Activated CD4-positive, alpha-beta T cell treated with anti-CD3 and anti-CD28 coated beads, Interleukin-10, Interleukin-2, amounts not matched to agents 100 ng/mL and 50 ng/mL, durations not matched to agents 16 hours and 8 hours (primary cell): ENCODE results near the gene CCDC142.
"Not testable (repeated sequence)": the region's sequence is repeated elsewhere in the genome, so short reads cannot be mapped to it uniquely, and the experiment has no call there.

Experiments used
- DNase-seq: peaks from one replicate; pipeline ENCODE4 v3.0.0-alpha.2; 2020

CCDC142 gene

DNA sequence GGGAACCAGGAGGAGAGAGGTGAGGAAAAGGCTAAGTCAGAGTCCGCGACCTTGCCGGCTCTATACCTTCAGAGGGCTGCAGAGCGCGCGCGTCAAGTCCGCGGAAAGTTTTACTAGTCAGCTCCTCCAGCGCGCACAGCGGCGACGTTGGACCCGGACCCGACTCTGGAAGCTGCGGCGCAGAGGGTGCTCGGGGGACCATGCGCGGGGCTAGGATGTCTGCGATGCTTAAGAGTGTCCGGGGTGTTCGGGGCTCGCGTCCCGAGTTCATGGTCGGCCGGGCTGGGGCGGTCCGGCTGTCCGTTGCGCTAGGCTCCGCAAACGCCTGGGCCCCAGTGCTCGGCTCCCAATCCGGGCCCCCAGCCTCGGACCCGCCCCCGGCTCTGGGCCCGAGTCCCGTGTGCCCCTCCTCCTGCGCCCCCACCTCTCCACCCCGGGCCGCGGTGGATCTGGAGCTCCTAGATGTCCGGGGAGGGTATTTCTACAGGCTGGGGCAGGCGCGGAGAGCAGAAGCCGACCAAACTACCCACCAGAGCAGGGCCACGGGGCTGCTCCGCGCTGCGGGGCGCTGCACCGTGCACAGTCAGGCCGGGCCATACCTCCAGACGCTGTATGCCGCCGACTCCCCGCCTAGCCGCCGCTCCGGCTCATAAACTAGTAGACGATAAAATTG is 16.6 kb upstream of the CCDC142 start, which contains the start of gene LBX2:
TSS of gene LBX2 (minus strand) at position 337 of the 673 bp plus-strand sequence. CDS start at position 271, 66 bp downstream.
- DNase-seq: peak; percentile 46

DNA sequence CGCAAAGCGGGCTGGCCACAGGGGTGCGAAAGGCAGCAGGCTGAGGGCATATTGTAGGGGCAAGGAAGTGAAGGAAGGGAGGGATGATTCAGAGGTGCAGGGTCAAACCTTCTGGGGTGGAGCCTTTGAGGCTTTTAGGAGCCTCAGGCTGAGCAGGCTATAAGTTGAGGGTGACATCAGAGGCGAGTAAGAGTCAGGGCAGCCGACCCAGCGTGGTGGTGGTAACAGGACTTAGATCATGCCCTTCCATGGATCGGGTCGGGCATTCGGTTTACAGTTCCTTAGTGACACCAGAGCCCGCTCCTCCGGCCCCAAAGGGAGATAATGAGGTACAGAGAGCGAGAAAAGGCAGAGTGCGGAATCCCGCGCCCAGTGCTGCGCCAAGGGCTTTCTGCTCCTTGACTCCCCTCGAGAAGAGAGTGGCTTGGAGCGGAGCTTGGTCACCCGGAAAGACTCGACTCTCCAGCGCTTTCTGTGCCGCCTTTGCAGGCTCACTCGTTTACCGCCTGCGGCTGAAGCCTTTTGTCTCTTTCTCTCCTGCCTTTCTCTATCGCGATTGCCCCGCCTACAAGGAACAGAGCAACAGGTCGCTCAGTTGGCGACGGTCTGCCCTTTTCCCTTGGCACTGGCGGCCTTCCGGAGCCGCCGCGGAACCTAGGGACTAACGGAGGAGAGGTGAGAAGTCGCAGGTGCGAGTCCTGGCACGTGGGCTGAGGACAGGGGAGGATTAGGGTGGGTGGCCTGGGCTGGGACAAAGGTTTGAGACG is 15.9 kb upstream of the CCDC142 start:
- DNase-seq: peak; percentile 70

DNA sequence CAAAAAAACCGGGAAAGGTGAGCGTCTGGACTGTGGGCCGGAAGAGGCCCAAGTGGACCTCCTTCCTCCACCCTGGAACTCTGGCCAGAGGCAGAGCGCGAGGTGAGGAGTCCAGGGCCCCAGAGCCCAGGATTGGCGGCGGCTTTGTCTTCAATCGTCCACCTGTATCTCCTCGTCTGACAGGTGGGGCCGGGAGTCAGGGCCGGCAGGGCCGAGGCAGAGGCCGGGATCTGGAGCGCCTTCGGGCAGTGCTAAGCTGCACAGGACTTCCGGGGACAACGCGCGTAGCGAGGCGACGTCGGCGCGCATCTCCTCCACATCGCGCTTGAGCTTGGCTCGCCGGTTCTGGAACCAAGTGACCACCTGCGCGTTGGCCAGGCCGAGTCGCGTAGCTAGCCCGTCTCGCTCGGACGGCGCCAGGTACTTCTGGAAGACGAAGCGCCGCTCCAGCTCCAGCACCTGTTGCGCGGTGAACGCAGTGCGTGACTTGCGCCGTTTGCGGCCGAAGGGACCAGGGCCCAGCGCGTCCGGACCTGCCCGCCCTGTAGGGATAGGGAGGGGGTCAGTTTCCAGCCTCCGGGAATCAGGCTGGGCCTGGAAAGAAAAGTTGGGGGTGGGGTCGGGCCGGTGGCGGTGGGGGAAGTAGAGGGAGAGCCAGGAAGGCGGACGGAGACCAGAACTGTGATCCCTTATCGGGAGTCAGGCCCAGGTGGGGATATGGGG is 15.1 kb upstream of the CCDC142 start:
- DNase-seq: peak; percentile 31

DNA sequence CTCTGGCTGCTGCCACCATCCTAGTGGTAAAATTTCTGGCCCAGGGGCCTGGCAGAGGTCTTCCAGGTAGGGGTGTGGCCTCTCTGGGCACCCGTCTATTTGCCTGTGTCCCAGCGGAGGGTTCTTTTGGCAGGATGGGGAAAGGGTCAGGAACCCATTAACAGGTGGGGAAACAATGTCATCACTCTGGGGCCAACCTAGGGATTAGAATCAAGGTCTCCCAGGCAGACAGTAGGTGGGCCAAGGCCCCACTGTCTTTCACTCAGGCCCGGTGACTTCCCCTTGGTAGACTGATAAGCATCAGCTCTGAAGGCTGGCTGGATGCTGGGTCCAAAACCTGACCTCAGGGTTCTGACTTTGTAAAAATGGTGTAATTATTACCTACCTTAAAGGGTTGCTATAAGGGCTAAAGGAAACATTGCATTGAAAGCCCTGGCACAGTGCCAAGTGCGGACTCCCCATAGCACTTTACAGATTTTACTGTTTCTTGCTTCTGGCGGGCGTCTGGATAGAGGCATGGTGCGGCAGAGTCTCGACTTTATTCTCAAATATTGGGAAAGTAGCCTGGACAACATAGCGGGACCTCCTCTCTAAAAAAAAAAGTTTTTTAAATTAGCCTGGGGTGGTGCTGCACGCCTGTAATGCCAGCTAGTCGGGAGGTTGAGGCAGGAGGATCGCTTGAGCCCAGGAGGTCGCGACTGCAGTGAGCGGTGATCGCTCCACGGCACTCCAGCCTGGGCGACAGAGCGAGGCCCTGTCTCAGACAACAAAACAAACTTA is 14.4 kb upstream of the CCDC142 start:
- DNase-seq: no peak

DNA sequence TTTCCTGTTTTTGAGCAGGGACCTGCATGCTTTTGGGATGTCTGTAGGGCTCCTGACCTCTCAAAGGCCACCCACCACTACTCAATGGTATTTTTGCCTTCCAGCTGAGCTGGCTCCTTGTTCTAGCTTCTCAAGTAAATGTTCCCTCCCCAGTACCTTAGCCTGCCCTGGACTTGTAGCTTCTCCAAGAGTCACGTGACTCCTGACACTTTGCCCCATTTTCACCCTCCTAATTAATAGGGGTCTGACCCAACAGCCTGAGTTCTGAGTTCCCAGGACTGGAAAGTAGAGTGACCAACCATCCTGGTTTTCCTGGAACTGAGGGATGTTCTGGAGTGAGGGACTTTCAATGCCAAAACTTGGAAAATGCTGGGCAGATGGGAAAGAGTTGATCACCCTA is 12.6 kb upstream of the CCDC142 start:
- DNase-seq: no peak

DNA sequence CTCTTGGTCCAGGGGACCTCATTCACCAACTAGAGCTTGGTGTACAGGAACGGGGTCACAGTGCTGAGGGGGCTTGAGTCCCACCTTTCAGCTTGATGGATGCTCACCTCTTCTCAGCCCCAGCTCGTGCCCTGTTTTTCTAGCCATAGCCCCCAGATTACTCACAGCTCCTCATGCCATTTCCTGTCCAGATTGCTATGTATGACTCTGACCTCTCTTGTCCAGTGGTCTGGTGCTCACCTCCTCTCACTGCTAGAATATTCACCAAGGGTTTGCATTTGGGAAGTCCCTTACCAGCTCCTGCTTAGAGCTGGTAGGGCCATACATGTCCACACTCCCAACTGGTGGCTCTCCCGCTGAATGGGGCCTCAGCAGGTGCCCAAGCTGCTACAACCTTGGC is 10.7 kb upstream of the CCDC142 start:
- no peak for DNase-seq

DNA sequence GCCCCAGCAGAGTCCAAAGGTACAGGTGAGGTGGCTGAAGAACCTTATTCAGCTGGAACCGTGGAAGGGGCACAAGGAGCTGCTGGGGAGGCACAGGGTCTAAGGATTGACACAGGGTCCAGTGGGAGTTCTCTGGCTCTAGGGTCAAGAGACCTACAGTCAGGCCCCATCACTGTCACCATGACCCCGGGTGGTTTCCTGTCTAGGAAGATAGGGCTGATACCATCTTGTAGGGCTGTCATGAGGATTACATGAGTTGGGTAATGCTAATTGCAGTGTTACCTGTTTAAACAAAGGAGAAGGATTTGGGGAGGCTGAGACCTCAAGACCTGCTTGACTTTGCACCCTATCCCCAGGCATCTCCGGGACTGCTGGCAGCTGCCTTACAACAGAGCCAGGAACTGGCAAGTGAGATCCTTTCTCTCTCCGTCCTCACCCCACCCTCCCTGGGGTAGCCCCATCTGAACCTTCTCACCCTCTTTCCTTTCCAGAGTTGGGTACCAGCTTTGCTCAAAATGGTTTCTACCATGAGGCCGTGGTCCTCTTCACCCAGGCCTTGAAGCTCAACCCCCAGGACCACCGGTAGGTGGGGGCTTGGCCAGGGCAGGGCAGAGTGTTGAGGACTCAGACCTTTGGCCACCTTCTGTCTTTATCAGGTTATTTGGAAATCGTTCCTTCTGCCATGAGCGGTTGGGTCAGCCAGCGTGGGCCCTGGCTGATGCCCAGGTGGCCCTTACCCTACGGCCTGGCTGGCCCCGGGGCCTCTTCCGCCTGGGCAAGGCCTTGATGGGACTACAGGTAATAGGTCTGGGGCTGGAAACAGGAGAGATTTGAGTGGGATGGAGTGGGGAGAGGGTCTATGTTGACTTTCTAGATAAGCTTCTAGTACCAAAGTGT is 9.1 kb upstream of the CCDC142 start:
- DNase-seq: no peak

DNA sequence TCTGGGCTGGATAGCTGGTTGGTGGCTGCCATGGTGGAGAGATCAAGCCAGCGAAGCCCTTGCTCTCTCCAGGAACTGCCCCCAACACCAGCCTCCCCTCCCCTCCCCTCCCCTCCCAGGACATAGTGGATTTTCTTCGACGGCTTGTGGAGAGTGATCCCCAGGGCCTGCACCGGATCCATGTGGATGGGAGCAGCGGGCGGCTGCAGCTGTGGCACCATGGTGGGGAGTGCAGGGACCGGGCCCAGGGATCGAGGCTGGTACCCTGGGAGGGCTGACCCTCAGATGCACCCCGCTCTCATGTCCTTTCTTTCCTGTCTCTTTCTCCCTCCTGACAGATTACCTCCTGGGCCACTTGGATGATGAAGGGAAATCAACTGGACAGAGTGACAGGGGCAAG is 7.1 kb upstream of the CCDC142 start:
- no peak for DNase-seq

DNA sequence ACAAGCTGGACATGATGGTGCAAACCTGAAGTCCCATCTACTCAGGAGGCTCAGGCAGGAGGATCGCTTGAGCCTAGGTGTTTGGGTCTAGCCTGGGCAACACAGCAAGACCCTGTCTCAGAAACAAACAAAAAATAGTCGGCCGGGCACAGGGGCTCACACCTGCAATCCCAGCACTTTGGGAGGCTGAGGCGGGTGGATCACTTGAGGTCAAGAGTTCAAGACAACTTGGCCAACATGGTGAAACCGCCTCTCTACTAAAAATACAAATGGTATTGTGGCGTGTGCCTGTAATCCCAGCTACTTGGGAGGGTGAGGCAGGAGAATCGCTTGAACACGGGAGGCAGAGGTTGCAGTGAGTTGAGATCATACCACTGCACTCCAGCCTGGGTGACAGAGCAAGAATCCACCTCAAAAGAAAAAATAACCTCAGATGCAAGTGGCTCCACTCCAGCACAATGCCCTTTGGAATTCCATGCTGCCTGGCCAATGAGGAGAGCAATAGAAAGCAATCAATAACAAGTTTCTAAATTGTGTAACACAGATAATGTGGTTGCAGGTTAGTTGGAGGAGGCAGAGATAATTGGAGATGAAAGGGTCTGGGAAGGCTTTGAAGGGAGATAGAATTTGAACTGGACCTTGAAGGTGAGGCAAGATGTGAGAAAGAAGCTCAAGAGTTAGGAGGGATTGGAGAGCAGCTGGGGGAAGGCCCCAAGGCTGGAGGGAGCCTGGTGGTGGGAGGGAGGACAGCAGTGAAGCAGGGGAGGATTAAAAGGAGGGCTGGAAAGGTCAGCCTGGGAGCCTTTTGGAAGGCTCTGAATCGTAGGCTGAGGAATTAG is 6.1 kb upstream of the CCDC142 start:
- DNase-seq: no peak

DNA sequence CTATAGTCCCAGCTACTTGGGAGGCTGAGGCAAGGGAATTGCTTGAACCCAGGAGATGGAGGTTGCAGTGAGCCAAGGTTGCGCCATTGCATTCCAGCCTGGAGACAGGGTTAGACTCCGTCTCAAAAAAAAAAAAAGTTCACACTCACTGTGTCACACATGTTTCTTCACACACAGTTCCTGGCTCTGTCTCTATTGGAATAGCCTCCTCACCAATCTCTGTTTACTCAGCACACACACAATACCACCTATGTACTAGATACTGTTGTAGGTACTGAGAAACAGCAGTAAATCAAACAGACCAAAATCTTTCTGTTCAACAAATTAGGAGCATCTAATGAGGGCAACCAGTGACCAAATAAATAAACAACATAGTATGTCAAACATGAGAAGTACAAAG is 3.3 kb upstream of the CCDC142 start:
- no peak for DNase-seq

DNA sequence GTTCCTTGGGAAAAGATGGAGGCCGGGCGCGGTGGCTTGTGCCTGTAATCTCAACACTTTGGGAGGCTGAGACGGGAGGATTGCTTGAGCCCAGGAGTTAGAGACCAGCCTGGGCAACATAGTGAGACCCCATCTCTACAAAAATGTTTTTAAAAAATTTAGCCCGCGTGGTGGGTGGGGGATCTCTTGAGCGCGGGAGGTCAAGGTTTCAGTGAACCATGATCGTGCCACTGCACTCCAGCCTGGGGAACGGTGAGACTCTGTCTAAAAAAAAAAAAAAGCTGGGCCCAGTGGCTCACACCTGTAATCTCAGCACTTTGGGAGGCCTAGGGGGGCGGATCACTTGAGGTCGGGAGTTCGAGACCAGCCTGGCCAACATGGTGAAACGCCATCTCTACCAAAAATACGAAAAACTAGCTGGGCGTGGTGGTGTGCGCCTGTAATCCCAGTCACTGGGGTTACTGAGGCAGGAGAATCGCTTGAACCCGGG is 922 bp upstream of the CCDC142 start:
- DNase-seq: not testable (repeated sequence)

DNA sequence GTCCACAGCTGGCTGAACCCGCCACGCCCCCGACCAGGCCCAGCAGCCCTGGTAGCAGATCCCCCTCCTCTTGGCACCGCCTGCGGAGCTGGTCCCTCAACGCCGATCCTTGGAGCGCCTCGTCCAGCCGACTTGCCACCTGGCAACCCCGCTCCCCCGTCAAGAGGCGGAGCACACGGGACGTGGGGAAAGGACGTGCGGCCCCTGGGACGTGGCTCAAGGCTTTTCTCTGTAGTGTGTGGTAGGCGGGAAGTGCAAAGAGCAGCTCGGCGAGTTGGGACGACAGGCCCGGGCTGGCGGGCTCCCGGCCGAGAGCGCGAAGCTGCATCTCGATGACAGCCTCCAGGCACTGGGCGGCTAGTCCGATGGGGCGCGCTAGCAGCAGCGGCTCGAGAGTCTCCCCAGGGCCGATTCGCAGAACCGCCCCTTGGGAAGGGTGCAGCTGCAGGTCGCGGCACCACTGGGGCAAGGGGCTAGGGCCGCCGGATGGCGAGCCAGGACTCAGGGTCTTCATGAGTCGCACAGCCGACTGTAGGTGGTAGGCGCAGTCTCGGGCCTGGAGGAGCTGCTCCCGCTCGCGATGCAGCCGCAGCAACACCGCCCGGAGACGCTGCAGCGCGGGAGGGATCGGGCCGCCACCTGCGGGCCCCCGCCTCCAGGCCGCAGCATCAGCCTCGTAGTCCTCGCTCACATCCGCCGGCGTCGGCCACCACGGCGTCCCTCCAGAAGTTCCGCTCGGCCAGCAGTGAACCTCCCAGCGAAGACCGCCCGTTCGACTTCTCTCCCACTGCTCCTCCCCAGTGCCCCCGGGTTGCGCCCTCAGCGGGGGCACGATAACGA is 617 bp downstream of the CCDC142 start:
- DNase-seq: peak; percentile 69

DNA sequence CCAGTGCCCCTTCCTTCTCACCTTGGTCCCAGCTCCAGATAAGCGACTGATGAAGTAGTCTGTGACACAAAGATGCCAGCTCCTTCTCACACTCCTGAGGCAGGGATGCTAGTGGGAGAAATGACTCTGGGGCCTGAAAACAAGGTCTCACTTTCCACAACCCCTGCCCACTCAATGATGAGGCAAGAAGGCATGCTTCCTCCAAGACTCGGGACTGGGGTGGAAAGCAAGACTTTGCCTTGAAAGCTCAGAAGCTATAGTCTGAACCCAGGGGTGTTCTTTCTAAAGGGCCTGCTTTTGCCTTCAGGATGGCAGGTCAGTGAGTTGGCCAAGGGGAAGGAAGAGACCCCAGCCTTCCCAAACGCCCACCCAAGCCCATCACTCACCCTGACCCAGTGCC is 1.4 kb downstream of the CCDC142 start:
- DNase-seq: no peak

DNA sequence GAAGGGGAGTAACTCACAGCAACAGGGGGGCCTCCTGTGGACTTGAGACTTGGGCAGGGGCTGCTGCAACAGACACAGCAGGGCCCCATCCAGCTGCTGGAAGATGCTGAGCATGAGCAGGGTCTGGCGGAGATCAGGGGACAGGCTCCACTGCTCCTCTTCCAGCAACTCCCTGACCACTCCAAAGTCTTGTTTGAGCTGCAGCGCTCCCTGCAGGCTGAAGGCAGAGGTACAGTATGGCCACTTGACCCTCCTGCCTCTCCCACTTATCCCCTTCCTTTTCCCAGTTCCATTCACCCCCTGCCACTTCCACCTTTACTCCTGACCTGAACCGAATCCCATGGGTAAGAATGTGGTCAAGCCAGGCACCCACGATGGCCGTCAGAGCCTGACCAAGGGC is 7.9 kb downstream of the CCDC142 start:
- no peak for DNase-seq

DNA sequence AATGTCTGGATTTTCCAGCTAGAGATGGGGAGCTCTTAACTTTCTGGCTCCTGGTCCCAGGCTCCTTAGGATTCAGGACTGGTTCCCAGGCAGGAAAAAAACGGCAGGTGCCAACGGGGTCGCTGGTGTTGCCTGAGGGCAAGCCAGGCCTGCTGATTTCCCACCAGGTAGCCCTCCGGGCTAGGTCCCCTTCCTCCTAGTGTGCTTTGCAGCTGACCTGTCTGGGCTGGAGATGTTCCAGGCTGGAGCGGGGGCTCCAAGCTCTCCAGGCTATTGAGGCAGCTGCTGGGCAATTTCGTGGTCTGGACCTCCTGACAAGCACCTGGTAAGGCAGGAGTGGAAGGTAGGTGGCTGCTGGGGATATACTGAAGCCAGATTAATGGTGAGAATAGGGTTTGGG is 8.3 kb downstream of the CCDC142 start:
- DNase-seq: no peak

DNA sequence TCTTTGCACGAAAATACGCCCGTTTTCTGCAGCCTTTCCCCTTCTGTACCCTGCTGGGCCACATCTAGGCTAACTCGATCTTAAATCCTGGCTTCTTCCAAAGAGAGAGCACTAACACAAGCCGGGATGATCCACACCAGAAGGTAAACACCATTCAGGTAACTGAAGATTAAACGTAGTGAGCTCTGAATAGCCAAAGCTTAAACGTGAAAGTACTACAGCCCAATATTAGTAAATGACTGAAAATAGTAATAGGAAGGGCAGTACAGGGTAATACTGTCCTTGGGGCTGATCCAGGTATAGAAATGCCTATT is 9.9 kb downstream of the CCDC142 start:
- DNase-seq: no peak

DNA sequence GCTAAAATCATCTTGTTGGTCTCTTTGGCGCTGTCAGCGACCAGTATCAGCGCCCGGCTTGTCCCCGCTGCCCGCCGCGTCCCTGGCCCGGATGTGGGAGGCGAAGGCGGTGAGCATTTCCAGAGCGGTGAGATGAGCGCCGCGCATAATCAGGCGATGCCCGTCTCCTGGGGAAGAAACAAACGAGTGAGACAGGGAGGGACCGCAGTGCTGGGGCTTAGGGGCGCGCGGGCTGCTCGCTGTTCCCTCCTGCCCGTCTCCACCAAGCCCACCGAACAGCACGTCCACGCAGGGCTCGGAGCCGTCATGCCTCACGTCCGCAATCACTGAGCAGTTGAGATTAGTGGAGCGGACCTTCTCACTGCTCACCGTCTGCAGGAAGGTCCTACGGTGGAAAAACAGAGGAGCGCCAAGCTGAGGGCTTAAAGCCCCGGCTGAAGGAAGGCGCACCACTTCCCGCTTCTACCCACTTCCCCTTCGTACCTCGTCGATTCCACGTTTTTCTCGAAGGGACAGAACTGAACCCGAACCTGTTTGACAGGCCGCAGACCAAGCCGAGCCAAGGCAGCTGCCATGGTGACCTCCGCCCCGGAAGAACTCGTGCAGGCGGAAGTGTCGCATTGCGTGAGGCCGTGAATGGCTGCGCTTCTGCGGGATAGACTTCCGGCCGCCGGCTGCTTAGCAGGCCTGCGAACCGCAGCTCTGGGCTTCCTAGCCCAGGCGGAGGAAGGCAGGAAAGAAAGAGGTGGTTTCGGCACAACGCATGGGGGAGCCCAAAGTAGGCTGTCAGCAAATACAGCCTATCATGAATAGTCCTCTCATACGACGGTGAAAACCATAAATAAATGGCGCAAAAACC is 10.5 kb downstream of the CCDC142 start, which contains the start of gene MRPL53:
TSS of gene MRPL53 (minus strand) at position 595 of the 859 bp plus-strand sequence. CDS start at position 575, 20 bp downstream.
- DNase-seq: peak; percentile 97

DNA sequence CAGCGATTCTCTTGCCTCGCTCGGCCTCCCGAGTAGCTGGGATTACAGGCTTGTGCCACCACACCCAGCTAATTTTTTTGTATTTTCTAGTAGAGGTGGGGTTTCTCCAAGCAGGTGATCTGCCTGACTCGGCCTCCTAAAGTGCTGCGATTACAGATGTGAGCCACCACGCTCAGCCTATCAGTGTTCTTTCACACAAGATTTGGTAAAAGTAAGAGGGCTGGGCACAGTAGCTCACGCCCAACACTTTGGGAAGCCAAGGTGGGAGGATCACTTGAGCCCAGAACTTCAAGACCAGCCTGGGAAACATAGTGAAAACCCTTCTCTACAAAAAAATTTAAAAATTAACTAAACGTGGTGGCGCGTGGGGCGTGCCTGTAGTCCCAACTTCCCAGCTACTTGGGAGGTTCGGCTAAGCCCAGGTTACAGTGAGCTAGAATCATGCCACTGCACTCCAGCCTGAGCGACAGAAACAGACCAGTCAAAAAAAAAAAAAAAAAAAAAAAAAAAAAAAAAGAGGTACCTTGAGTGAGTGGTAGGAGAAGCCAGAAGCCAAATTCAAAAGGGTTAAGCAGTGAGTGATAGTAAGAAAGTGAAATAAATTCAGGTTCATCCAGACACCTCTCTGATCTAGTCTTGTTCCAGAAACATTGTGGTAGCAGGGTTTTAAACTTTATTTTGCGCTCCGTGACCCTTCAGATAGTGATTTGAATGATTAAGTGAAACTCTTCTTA is 11.3 kb downstream of the CCDC142 start:
- no peak for DNase-seq
